GM12872 (cell line): ENCODE measurements around the gene KYAT1.

Experiments used
- TF ChIP-seq, protein P1 (sequence below): IDR thresholded peaks from 3 replicates; pipeline ENCODE4 v1.5.1; 2011; ENCODE audit warnings: low read depth, mild to moderate bottlenecking, low read length, moderate library complexity; ENCODE audit not compliant: insufficient read depth

KYAT1 gene

DNA sequence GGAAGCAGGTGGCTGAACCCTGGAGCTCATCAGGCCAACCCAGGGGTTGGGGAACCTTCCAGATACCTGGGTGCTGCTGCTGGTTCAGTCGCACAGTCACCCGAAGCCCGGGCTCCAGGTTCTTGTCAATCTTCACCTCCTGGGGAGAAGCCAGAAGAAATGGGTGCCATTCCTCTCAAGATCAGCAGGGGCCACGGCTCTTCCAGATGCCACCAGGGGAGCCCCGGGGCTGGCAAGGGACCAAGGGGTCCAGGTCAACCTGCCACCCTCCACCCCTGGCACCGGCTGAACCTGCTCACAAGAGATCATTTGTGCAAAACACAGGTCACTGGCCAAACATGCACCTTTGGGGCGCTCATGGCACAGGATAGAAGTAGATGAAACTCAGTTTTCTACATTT lies 56.8 kb downstream of the KYAT1 start:
- TF ChIP-seq, protein P1, sequence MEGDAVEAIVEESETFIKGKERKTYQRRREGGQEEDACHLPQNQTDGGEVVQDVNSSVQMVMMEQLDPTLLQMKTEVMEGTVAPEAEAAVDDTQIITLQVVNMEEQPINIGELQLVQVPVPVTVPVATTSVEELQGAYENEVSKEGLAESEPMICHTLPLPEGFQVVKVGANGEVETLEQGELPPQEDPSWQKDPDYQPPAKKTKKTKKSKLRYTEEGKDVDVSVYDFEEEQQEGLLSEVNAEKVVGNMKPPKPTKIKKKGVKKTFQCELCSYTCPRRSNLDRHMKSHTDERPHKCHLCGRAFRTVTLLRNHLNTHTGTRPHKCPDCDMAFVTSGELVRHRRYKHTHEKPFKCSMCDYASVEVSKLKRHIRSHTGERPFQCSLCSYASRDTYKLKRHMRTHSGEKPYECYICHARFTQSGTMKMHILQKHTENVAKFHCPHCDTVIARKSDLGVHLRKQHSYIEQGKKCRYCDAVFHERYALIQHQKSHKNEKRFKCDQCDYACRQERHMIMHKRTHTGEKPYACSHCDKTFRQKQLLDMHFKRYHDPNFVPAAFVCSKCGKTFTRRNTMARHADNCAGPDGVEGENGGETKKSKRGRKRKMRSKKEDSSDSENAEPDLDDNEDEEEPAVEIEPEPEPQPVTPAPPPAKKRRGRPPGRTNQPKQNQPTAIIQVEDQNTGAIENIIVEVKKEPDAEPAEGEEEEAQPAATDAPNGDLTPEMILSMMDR = no peak

DNA sequence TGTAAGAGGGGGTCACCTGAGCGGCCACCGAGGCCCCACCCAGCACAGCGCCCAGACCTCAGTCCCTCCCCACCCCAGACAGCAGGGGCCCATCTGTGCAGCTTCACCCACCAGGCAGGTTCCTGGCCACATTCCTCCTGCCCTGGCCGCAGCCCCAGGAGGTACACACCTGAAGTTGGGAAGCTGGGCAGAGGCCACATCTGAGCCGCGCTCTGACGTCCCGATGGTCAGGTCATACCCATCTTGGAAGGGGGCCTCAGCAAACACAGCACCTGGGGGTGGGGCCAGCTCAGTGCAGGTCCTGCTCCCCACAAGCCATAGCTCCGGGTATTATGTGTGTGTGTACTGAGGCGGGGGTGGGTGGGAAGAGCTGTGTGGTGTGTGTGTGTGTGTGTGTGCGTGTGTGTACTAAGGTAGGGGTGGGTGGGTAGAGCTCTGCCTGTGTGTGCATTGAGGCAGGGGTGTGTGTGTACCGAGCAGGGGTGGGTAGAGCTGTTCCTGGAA lies 57.8 kb downstream of the KYAT1 start:
- TF ChIP-seq, protein P1 = no peak

DNA sequence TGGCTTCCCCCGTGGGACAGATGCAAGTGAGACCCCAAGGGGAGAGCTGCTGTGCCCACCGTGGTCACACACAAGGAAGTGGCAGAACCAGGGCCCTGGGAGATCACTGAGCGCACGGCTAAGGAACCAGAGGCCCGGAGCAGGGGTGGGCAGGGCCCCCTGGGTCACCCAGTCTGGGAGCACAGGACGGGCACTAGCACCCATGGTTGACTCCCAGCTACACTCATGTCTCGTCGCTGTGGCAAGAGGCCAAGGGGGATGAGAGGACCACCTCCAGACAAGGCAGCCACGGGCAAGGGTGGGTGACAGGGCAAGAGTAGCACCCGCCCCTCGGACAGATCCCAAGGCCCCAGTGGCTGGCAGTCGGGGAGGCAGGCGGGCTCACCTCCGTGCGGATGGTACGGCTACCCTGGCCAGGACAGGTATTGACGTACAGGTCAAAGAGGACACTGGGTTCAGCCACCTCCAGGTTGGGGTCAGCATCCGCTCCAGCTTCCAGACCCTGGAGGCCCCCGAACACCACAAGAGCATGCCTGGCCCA lies 58.3 kb downstream of the KYAT1 start:
- TF ChIP-seq, protein P1 = no peak

DNA sequence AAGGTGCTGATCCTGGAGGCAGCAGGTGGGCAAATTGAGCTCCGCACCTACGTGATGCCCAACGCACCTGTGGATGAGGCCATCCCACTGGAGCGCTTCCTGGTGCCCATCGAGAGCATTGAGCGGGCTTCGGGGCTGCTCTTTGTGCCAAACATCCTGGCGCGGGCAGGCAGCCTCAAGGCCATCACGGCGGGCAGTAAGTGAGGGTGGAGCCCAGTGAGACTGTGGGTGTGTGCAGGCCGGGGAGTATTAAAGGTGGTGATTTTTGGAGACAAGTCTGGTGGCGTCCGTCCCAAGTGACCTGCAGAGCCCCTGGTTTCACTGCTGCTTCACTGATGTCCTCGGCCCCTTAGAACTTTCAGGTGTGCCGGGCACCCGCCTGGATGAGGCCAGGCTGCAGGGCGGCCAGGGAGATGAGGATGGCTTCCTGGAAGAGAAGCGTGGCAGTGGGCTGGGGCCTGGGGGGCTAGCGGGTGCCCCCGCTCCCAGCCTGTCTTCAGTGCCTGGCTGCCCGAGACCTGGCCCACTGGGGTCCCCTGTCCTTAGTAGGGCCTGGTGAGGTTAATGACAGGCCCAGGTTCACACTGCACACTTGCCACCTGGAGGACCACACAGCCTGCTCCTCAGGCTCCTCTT lies 59.2 kb downstream of the KYAT1 start:
- TF ChIP-seq, protein P1 = no peak

DNA sequence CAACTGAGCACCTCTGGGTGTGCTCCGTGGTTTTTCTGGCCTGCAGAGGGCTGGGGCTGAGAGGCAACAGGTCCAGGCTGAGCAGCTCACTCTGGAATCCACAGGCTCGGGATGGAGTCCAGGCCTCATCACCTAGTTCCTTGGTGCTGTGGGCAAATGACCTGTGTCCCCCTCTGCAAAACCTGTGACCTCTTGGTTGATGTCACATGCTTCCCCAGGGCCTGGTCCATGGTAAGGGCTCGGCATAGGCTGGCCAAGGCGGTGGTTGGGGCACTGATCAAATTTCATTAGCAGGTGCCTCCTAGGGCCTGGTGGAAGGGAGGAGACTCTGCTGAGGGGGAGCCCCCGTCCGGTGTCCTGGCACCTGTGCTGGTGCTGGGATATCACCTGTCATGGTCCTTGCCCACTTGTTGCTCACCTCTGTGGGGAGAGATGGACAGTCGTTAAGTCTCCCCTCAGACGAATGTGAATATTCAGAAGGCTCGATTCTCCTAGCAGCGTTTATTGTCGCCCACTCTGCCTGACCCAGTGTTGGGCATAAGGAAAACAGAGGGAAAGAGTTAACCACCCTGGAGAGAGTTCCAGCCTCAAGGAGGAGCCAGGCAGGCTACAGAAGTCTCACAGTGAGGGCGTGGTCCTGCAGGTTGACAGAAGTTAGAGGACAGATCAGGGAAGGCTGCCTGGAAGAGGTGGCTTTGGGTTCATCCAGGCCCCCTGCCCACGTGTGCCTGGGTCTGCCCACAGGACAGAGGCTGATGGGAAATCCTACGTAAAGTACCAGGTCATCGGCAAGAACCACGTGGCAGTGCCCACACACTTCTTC lies 60.0 kb downstream of the KYAT1 start:
- TF ChIP-seq, protein P1 = no peak

DNA sequence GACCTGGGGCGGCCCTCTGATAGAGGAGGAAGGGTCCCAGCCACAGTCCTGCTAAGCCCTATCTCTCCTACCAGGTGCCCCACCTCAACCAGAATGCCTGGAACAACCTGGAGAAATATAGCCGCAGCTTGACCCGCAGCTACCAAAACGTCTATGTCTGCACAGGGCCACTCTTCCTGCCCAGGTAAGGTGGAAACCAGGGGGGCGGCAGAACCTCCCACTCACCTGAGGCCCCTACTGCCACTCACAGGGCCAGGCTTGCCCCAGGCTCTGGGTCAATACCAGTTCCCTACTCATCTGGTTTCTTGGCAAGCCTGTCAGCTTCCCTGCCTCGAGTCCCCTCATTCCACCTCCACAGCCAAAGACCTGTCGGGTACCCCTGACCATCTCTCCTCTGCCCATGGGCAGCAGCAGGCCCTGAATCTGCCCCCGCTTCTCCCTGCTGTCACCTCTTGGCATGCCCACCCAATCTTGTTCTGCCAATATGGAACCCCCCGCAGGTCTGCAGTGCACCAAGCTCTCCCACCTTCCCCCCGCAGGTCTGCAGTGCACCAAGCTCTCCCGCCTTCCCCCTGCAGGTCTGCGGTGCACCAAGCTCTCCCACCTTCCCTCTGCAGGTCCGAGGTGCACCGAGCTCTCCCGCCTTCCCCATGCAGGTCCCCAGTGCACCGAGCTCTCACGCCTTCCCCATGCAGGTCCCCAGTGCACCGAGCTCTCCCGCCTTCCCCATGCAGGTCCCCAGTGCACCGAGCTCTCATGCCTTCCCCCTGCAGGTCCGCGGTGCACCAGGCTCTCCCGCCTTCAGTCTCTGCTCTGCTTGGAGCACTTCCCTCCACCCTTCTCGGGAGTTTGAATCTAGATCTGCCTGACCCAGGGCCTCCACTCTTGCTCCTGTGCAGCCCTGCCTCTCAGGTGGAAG lies 60.8 kb downstream of the KYAT1 start:
- TF ChIP-seq, protein P1 = no peak
